Measurements from ENCODE around the gene KLF1.
"Not testable (repeated sequence)": the region's sequence is repeated elsewhere in the genome, so short reads cannot be mapped to it uniquely, and the experiment has no call there.

Gene KLF1

GRCh38 chr19:12856653-12857052 lies 30.3 kb downstream of the KLF1 start:
- no peak overlapping the region for H3K4me3 ChIP-seq (ENCODE audit: low read depth, low read length)
- DNase-seq (ENCODE audit: low read depth): no peak
- no peak for TF ChIP-seq CTCF (conservative IDR thresholded peaks at IDR 0.05; ENCODE audit: low read depth, low read length)

DNA sequence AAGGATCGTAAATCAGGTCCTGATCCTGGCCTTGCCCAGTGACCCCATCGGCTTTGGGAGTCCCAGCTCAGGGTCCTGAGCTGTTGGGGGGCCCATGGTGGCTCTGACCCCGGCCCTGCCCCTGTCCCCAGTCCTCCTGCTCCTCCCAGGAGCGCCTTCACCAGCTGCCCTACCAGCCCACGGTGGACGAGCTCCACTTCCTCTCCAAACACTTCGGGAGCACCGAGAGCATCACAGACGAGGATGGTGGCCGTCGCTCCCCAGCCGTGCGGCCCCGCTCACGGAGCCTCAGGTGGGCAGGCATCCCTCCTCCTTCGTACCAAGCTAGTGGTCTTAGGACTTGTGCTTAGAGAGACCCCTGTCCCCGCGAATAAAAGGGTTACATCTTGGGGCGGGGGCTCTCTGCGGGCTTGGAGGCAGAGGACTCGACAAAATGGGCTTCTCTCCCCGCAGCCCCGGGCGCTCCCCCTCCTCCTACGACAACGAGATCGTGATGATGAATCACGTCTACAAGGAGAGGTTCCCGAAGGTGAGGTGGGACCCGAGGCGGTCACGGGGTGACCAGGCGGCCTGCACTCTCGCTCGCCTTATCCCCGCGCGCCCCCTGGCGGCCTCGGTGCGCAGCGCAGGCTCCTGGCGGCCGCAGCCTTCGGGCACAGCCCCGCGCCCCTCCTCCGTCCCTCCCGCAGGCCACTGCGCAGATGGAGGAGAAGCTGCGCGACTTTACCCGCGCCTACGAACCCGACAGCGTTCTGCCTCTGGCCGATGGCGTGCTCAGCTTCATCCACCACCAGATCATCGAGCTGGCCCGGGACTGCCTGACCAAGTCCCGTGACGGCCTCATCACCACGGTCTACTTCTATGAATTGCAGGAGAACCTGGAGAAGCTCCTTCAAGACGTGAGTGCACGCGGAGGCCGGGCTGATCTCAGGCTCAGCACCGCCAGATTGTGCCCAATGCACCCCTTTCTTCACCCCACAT lies 39.6 kb downstream of the KLF1 start:
- peak overlapping the region; percentile 36 for H3K4me3 ChIP-seq (ENCODE audit: low read depth, low read length)
- peak; percentile 80 for DNase-seq (ENCODE audit: low read depth)
- peak; percentile 74 for TF ChIP-seq CTCF (conservative IDR thresholded peaks at IDR 0.05; ENCODE audit: low read depth, low read length)

DNA sequence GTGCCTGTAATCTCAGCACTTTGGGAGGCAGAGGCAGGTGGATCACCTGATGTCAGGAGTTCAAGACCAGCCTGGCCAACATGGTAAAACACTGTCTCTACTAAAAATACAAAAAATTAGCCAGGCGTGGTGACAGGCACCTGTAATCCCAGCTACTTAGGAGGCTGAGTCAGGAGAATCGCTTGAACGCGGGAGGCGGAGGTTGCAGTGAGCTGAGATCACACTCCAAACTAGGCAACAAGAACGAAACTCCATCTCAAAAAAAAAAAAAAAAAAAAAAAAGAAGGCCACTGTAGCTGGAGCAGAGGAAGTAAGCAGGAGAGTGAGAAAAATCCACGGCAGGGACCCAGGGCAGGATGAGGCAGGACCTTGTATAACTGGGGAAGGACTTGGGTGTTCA lies 40.4 kb downstream of the KLF1 start:
- not testable (repeated sequence) for H3K4me3 ChIP-seq (ENCODE audit: low read depth, low read length); DNase-seq (ENCODE audit: low read depth)

DNA sequence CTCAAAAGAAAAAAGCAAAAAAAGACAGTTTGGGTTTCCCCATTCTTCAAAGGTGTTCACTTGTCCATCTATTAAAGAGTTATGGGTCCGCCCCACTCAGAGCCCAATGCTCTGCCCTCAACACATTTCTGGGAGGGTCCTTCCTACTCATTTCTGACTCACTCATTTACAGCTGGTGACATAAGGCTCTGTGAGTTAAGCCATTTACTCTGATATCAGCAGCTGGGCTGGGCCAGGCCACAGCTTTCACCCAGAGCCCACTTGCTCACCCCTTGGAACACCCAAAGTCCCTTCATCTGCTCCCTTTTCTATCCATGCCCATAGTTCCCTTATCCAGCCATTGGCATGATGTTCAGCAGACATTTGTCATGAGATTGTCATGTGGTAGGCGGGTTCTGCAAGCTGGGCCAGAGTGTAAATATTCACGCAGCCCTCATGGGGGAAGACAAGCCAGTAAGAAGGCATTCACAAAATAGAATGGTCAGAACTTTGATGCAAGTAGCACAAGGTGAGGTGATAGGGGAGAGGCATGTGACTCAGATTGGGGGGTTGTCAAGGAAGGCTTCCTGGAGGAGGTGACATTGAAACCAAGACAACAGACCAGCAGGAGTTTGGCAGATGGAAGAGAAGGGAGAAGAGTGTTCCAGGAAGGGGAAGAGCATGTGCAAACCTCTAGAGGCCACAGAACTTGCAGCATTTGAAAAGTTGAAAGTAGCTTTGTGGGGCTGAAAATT lies 42.8 kb downstream of the KLF1 start:
- no peak for TF ChIP-seq CTCF (conservative IDR thresholded peaks at IDR 0.05; ENCODE audit: low read depth, low read length)
- no peak overlapping the region for H3K4me3 ChIP-seq (ENCODE audit: low read depth, low read length)
- no peak for DNase-seq (ENCODE audit: low read depth)

GRCh38 chr19:12843328-12843727 lies 43.7 kb downstream of the KLF1 start:
- no peak for DNase-seq (ENCODE audit: low read depth)
- H3K4me3 ChIP-seq (ENCODE audit: low read depth, low read length): no peak overlapping the region
- no peak for TF ChIP-seq CTCF (conservative IDR thresholded peaks at IDR 0.05; ENCODE audit: low read depth, low read length)

DNA sequence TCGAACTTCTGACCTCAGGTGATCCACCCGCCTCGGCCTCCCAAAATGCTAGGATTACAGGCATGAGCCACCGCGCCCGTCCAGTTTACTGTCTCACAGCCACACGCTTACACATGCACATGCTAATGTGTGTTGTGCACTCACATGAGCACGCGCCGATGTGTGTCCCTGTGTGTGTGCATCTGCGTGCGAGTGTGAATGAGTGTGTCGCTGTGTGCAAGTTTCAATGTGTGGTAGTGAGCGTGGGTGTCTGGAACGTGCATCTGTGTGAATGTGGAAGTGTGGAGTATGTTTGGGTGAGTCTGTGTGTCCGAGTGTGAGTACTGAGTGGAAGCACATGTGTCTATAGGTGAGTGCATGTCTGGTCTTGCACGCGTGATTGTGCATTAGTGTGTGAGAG lies 44.5 kb downstream of the KLF1 start:
- no peak for TF ChIP-seq CTCF (conservative IDR thresholded peaks at IDR 0.05; ENCODE audit: low read depth, low read length)
- H3K4me3 ChIP-seq (ENCODE audit: low read depth, low read length): no peak overlapping the region
- DNase-seq (ENCODE audit: low read depth): no peak

GRCh38 chr19:12841094-12841493 lies 45.9 kb downstream of the KLF1 start:
- TF ChIP-seq CTCF (conservative IDR thresholded peaks at IDR 0.05; ENCODE audit: low read depth, low read length): no peak
- DNase-seq (ENCODE audit: low read depth): no peak
- peak overlapping the region; percentile 20 for H3K4me3 ChIP-seq (ENCODE audit: low read depth, low read length)
